Glutamatergic neuron (in vitro differentiated cells): ENCODE results near the gene METRN. TPM values are rescaled to one million over a fixed set of nuclear protein-coding genes. Genes with fewer than 3 reads are reported as not detected.

Experiments used
- DNase-seq: peaks from one replicate; pipeline ENCODE4 v3.0.0; 2022
- H3K27ac Mint-ChIP-seq: one replicate; pipeline ENCODE4 v1.8.0; 2020; ENCODE audit warnings: mild to moderate bottlenecking, mixed read lengths, inconsistent platforms; ENCODE audit not compliant: unreplicated experiment
- H3K27me3 Mint-ChIP-seq: one replicate; pipeline ENCODE4 v1.8.0; 2020; ENCODE audit warnings: mild to moderate bottlenecking, moderate library complexity, mixed read lengths, inconsistent platforms; ENCODE audit not compliant: unreplicated experiment
- H3K36me3 Mint-ChIP-seq: one replicate; pipeline ENCODE4 v1.8.0; 2020; ENCODE audit warnings: mild to moderate bottlenecking, mixed read lengths, inconsistent platforms; ENCODE audit not compliant: unreplicated experiment
- H3K4me1 Mint-ChIP-seq: one replicate; pipeline ENCODE4 v1.8.0; 2020; ENCODE audit warnings: mild to moderate bottlenecking, low read depth, mixed read lengths, inconsistent platforms; ENCODE audit not compliant: unreplicated experiment
- H3K4me3 Mint-ChIP-seq: one replicate; pipeline ENCODE4 v1.8.0; 2020; ENCODE audit warnings: mild to moderate bottlenecking, mixed read lengths, inconsistent platforms; ENCODE audit not compliant: unreplicated experiment
- H3K9me3 Mint-ChIP-seq: one replicate; pipeline ENCODE4 v1.8.0; 2020; ENCODE audit warnings: mild to moderate bottlenecking, moderate library complexity, mixed read lengths, inconsistent platforms; ENCODE audit not compliant: unreplicated experiment
- CTCF ChIP-seq: fragments of 200-600 bp; sonication (generic); IDR thresholded peaks from one replicate; pipeline ENCODE4 v1.5.0; 2021; ENCODE audit not compliant: partially characterized antibody, unreplicated experiment
- total RNA-seq: library from RNA; stranded (reverse); fragmentation: NEBNext Ultra II Directional; extraction: Animal tissue kit (Norgen Biotek cat#: 25700); gene quantifications from one replicate; pipeline ENCODE4 v1.2.1, GENCODE V29; 2021; ENCODE audit not compliant: unreplicated experiment

The METRN gene
- total RNA-seq, 1 donor from 2014 or later: 134 TPM

GRCh38 chr16:704552-705380 is 10.2 kb upstream of the METRN start:
- Mint-ChIP-seq H3K9me3 (peaks cover 14% of the 10 kb centered on the region), H3K27me3 (peaks cover 22% of the 10 kb centered on the region), H3K4me1 (peaks cover 23% of the 10 kb centered on the region), H3K27ac (peak overlapping the region; percentile 8), H3K4me3 (peak overlapping the region; percentile 87), H3K36me3 (no peaks in the 10 kb centered on the region)
- DNase-seq: no peak
- TF ChIP-seq CTCF: no peak

GRCh38 chr16:705431-706188 is 9.3 kb upstream of the METRN start, which contains the start of gene FBXL16:
Gene FBXL16, minus strand, starts transcription at chr16:705801. Its CDS starts 8,396 bp downstream, at chr16:697405.
- Mint-ChIP-seq H3K4me1 (peaks cover 25% of the 10 kb centered on the region), H3K9me3 (peaks cover 14% of the 10 kb centered on the region), H3K36me3 (no peaks in the 10 kb centered on the region), H3K27ac (peak within 1 kb of the TSS; percentile 38), H3K4me3 (peak within 1 kb of the TSS; percentile 87), H3K27me3 (peaks cover 22% of the 10 kb centered on the region)
- DNase-seq: peak; percentile 76
- no peak for TF ChIP-seq CTCF

DNA sequence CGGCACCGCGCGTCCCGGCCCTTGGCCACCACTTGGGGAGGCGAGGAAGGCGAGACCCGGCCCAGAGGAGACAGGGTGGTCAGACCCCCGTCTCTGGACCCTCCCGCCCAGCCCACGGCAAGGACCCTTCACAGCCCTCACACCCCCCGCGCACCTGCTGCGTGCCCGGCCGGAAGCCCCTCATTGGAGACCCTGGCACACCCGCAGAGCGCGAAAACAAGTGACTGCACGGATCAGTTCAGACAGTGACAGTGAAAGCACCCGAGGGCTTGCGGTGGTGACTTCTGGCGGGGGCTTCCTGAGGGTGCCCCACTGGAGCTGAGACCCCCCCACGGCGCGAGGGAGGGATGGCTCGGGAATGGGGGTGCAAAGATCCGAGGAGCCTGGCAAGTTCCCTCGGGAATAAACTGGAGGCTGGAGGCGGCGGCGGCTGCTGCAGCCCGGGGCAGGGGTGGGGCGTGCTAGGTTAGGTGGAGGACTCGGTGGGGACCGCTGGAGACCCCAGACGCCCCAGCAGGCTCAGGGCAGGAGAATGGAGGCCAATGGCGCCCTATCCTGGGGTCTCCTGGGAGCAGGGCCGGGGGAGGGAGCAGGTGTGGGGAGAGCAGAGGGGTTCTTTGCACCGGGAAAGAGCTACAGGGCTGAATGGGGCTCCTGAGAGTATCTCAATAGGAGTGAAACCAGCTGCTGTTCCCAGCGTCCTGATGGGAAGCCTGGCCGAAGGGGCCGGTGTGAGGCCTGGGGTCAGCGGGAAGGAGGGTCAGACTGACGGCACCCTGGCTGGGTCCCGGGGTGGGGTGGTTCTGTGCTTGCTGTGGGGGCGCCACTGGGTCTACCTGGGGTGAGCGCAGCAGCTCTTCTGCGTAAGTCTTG is 8.5 kb upstream of the METRN start:
- peaks cover 12% of the 10 kb centered on the region for H3K9me3 Mint-ChIP-seq
- peaks cover 25% of the 10 kb centered on the region for H3K4me1 Mint-ChIP-seq
- H3K4me3 Mint-ChIP-seq: peak overlapping the region; percentile 71
- DNase-seq: peak; percentile 71
- H3K27ac Mint-ChIP-seq: peak overlapping the region; percentile 38
- H3K36me3 Mint-ChIP-seq: no peaks in the 10 kb centered on the region
- TF ChIP-seq CTCF: no peak
- H3K27me3 Mint-ChIP-seq: peaks cover 19% of the 10 kb centered on the region

DNA sequence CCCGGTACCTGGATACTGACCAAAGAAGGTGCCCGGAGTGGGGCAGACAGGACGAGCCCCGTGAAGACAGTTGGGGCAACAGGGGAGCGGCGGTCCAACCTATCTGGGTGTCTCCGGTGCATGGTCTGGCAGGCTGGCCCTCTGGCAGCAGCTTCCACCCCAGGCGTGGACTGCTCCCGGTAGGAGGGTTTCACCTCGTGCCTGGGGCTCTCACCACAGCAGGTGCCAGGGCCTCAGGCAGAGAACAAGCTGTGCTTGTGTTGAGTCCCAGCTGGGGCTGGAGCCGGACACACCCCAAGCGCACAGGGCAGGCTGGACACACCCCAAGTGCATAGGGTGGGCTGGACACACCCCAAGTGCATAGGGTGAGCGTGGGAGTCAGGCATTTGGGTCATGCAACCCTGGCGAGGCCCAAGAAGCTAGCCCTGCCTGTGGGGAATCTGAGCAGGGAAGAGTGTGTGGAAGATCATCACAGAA is 7.8 kb upstream of the METRN start:
- Mint-ChIP-seq H3K4me3 (peak overlapping the region; percentile 71), H3K9me3 (peaks cover 12% of the 10 kb centered on the region)

More for the DNA sequence above, 7.8 kb upstream of the METRN start:
- Mint-ChIP-seq H3K4me1 (peaks cover 23% of the 10 kb centered on the region), H3K27me3 (peaks cover 19% of the 10 kb centered on the region), H3K27ac (peak overlapping the region; percentile 33), H3K36me3 (no peaks in the 10 kb centered on the region)
- TF ChIP-seq CTCF: no peak
- DNase-seq: no peak
